ENCODE results near the gene MAGEF1.

GRCh38 chr3:184738506-184738890 is 26.6 kb upstream of the MAGEF1 start:
- TF ChIP-seq CTCF (IDR thresholded peaks at IDR 0.05; ENCODE audit: insufficient read depth, low read length, poor library complexity, severe bottlenecking) (no peak), EZH2phosphoT487 (conservative IDR thresholded peaks at IDR 0.05; ENCODE audit: low read length) (no peak)
